RCC 7860 (cell line): ENCODE measurements around the gene NKAIN2.
"Not testable (repeated sequence)": the region's sequence is repeated elsewhere in the genome, so short reads cannot be mapped to it uniquely, and the experiment has no call there.

Experiments used
- DNase-seq: peaks from one replicate; pipeline ENCODE4 v3.0.0-alpha.2; 2015; ENCODE audit warnings: low spot score
- FAIRE-seq: peaks from 2 replicates; lab custom pipeline; 2012; peaks lifted over from hg19 to GRCh38; lab: Jason Lieb, UNC

Gene NKAIN2

GRCh38 chr6:124022051-124022450, 218.4 kb downstream of the NKAIN2 start:
- not testable (repeated sequence) for DNase-seq, FAIRE-seq

GRCh38 chr6:124022641-124023040, 219.0 kb downstream of the NKAIN2 start:
- DNase-seq, result no peak
- no peak for FAIRE-seq

GRCh38 chr6:124026694-124027093, 223.0 kb downstream of the NKAIN2 start:
- DNase-seq (no peak), FAIRE-seq (no peak)

- DNase-seq (no peak), FAIRE-seq (no peak)
These were observed 223.7 kb downstream of the NKAIN2 start for GRCh38 chr6:124027392-124027791.

GRCh38 chr6:124028117-124028516, 224.5 kb downstream of the NKAIN2 start:
- DNase-seq (no peak), FAIRE-seq (no peak)

- no peak for DNase-seq
- FAIRE-seq, result no peak
These were observed 225.9 kb downstream of the NKAIN2 start for GRCh38 chr6:124029567-124029966.

GRCh38 chr6:124033501-124033900, 229.8 kb downstream of the NKAIN2 start:
- FAIRE-seq, result no peak
- DNase-seq, result no peak

- FAIRE-seq (no peak), DNase-seq (no peak)
These were observed 232.7 kb downstream of the NKAIN2 start for GRCh38 chr6:124036384-124036783.

GRCh38 chr6:124040655-124041054, 237.0 kb downstream of the NKAIN2 start:
- DNase-seq (no peak), FAIRE-seq (no peak)

GRCh38 chr6:124052120-124052519, 248.5 kb downstream of the NKAIN2 start:
- DNase-seq (no peak), FAIRE-seq (no peak)

GRCh38 chr6:124053315-124053714, 249.7 kb downstream of the NKAIN2 start:
- FAIRE-seq, result no peak
- DNase-seq, result no peak

- FAIRE-seq, result no peak
- DNase-seq, result no peak
These were observed 250.4 kb downstream of the NKAIN2 start for GRCh38 chr6:124054034-124054433.

GRCh38 chr6:124055395-124055794, 251.7 kb downstream of the NKAIN2 start:
- DNase-seq (no peak), FAIRE-seq (no peak)

GRCh38 chr6:124055963-124056362, 252.3 kb downstream of the NKAIN2 start:
- no peak for FAIRE-seq
- no peak for DNase-seq

GRCh38 chr6:124056407-124057334, 253.0 kb downstream of the NKAIN2 start:
- DNase-seq, result no peak
- FAIRE-seq, result no peak

- no peak for FAIRE-seq
- DNase-seq, result no peak
These were observed 253.8 kb downstream of the NKAIN2 start for GRCh38 chr6:124057461-124057860.

GRCh38 chr6:124064317-124065113, 260.9 kb downstream of the NKAIN2 start:
- no peak for DNase-seq
- FAIRE-seq, result no peak

- DNase-seq, result no peak
- FAIRE-seq, result no peak
These were observed 262.6 kb downstream of the NKAIN2 start for GRCh38 chr6:124066269-124066668.

- DNase-seq, result no peak
- no peak for FAIRE-seq
These were observed 263.4 kb downstream of the NKAIN2 start for GRCh38 chr6:124066946-124067552.

GRCh38 chr6:124069230-124069950, 265.7 kb downstream of the NKAIN2 start:
- FAIRE-seq, result no peak
- DNase-seq, result no peak

- DNase-seq (no peak), FAIRE-seq (no peak)
These were observed 269.4 kb downstream of the NKAIN2 start for GRCh38 chr6:124073021-124073420.
